Colon (tissue), 2 donors: ENCODE measurements around the gene ESR1.

Source experiments
- FAIRE-seq: peaks from 2 replicates; lab custom pipeline; 2012; peaks lifted over from hg19 to GRCh38; lab: Jason Lieb, UNC
- donor health status: control.
- donor health status: control.

The ESR1 gene

GRCh38 chr6:151807513-151808370, at the start of gene ESR1:
Gene ESR1, plus strand, starts transcription at chr6:151807682. Its CDS starts 231 bp downstream, at chr6:151807913.
- FAIRE-seq: no peak

GRCh38 chr6:151760486-151760885, 47.0 kb upstream of the ESR1 start:
- no peak for FAIRE-seq

- FAIRE-seq: no peak
Observed at GRCh38 chr6:151761851-151762250, 45.6 kb upstream of the ESR1 start.

GRCh38 chr6:151762817-151763216, 44.7 kb upstream of the ESR1 start:
- peak; percentile 47 for FAIRE-seq

- FAIRE-seq: no peak
Observed at GRCh38 chr6:151763303-151763702, 44.2 kb upstream of the ESR1 start.

GRCh38 chr6:151763938-151764680, 43.4 kb upstream of the ESR1 start:
- no peak for FAIRE-seq

DNA sequence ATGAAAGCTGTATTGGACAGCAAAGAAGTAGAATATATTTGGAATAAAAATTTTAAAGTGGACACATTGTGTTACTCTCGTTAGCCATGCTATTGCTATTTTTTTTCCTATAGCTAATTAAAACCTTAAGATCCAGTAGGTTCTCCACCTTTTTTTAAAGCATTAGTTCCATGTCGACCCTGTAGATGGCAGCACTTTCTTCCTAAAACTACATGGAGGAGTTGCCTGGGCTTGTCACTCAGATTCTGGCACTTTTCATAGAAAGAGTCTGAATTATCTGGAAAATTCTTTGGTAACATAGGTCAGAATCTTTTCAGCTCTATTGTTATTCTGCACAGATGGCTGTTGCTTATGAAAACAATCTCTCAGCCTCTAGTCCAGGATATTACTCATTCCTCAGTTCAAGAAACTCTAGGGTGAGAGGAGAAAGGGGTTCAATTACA, 42.0 kb upstream of the ESR1 start:
- FAIRE-seq: peak; percentile 81

- FAIRE-seq: no peak
Observed at GRCh38 chr6:151772446-151772845, 35.0 kb upstream of the ESR1 start.

GRCh38 chr6:151773382-151773781, 34.1 kb upstream of the ESR1 start:
- FAIRE-seq: no peak

GRCh38 chr6:151782560-151782959, 24.9 kb upstream of the ESR1 start:
- FAIRE-seq: no peak

DNA sequence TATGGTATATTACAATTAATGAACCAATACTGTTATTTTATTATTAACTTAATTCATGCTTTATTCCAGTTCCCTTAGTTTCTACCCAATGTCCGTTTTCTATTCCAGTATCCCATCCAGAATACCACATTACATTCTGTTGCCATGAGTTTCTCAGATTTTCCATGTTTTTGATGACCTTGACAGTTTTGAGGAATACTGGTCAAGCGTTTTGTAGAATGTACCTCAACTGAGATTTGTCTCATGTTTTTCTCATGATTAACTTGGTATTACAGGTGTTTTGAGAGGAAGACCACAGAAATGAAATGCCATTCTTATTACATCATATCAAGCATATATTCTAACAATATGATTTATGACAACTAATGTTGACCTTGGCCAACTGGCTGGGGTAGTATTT, 23.8 kb upstream of the ESR1 start:
- FAIRE-seq: no peak

GRCh38 chr6:151784441-151785214, 22.9 kb upstream of the ESR1 start:
- FAIRE-seq: no peak

- FAIRE-seq: no peak
Observed at GRCh38 chr6:151796842-151797530, 10.5 kb upstream of the ESR1 start.

DNA sequence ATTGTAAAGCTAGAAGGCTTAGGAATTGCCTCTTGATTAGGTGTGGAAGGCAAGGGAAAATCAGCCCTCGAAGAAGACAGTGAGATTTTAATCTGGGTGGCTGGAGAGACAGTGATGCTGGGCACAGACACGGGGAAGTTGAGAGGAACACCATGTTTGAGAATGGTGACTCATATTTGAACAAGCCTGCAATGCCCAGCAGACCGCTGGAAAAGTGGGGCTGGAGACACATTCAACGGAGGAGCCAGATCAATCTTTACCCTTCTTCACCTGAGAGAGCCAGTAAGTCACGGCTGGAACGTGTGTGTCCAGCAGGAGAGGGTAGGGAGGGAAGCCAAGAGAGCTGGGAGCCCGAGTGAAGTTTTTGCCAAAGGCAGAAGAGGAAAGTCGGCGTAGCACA, 3.7 kb upstream of the ESR1 start:
- FAIRE-seq: no peak

- no peak for FAIRE-seq
Observed at GRCh38 chr6:151804585-151805285, 2.7 kb upstream of the ESR1 start.

DNA sequence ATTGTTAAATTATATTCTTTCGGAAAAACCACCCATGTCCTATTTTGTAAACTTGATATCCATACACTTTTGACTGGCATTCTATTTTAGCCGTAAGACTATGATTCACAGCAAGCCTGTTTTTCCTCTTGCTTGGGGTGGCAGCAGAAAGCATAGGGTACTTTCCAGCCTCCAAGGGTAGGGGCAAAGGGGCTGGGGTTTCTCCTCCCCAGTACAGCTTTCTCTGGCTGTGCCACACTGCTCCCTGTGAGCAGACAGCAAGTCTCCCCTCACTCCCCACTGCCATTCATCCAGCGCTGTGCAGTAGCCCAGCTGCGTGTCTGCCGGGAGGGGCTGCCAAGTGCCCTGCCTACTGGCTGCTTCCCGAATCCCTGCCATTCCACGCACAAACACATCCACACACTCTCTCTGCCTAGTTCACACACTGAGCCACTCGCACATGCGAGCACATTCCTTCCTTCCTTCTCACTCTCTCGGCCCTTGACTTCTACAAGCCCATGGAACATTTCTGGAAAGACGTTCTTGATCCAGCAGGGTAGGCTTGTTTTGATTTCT, 2.1 kb upstream of the ESR1 start:
- FAIRE-seq: no peak

DNA sequence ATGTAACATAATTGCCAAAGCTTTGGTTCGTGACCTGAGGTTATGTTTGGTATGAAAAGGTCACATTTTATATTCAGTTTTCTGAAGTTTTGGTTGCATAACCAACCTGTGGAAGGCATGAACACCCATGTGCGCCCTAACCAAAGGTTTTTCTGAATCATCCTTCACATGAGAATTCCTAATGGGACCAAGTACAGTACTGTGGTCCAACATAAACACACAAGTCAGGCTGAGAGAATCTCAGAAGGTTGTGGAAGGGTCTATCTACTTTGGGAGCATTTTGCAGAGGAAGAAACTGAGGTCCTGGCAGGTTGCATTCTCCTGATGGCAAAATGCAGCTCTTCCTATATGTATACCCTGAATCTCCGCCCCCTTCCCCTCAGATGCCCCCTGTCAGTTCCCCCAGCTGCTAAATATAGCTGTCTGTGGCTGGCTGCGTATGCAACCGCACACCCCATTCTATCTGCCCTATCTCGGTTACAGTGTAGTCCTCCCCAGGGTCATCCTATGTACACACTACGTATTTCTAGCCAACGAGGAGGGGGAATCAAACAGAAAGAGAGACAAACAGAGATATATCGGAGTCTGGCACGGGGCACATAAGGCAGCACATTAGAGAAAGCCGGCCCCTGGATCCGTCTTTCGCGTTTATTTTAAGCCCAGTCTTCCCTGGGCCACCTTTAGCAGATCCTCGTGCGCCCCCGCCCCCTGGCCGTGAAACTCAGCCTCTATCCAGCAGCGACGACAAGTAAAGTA, 547 bp upstream of the ESR1 start:
- FAIRE-seq: no peak

DNA sequence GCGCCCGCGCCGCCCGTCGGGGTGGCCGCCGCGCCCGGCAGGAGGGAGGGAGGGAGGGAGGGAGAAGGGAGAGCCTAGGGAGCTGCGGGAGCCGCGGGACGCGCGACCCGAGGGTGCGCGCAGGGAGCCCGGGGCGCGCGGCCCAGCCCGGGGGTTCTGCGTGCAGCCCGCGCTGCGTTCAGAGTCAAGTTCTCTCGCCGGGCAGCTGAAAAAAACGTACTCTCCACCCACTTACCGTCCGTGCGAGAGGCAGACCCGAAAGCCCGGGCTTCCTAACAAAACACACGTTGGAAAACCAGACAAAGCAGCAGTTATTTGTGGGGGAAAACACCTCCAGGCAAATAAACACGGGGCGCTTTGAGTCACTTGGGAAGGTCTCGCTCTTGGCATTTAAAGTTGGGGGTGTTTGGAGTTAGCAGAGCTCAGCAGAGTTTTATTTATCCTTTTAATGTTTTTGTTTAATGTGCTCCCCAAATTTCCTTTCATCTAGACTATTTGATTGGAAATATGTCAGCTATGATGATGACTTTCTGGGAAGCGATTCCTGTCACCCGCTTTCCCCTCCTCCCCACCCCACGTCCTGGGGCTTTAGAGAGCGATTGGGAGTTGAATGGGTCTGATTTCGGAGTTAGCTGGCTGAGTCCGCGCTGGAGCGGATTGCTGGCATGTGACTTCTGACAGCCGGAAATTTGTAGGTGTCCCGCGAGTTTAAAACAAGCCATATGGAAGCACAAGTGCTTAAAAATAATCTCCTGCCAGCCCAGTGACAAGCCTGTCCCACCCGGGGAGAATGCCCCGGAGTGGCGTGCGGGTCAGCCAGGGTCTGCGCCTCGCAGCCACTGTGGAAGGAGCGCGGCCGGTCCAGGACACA, 1.1 kb downstream of the ESR1 start:
- no peak for FAIRE-seq

GRCh38 chr6:151811081-151811480, 3.6 kb downstream of the ESR1 start:
- FAIRE-seq: no peak
